ENCODE data around the gene B3GNT5. TPM values are rescaled to one million over a fixed set of nuclear protein-coding genes. Genes with fewer than 3 reads are reported as not detected.

The B3GNT5 gene
- total and polyA plus RNA-seq, 9 of the 15 experiments (the other 6 are each of a cell fraction or from before 2014, with no cell fraction given), result 8.8 to 23.8 (median 14.4) TPM

GRCh38 chr3:183287301-183287971 is 34.4 kb downstream of the B3GNT5 start (continued):
- TF ChIP-seq NFE2 (IDR thresholded peaks at IDR 0.05; ENCODE audit: low read depth), result peak; percentile 90
- no peak for TF ChIP-seq THRB (CRISPR knock-in tag; conservative IDR thresholded peaks at IDR 0.05)
- no peak for TF ChIP-seq ZNF511 (CRISPR knock-in tag; IDR thresholded peaks at IDR 0.05)
- no peak for TF ChIP-seq MED1 (CRISPR knock-in tag; IDR thresholded peaks at IDR 0.05; ENCODE audit: borderline replicate concordance)
- no peak for TF ChIP-seq ZNF79 (CRISPR knock-in tag; IDR thresholded peaks at IDR 0.05; ENCODE audit: low read depth)
- TF ChIP-seq MGA (IDR thresholded peaks at IDR 0.05), result peak; percentile 64
- no peak for TF ChIP-seq SAFB2 (IDR thresholded peaks at IDR 0.05; ENCODE audit: borderline replicate concordance, low read depth, low read length, severe bottlenecking)
- no peak for TF ChIP-seq EHMT2 (IDR thresholded peaks at IDR 0.05)
- no peak for TF ChIP-seq ZNF277 (CRISPR knock-in tag; IDR thresholded peaks at IDR 0.05; ENCODE audit: borderline replicate concordance)
- no peak for TF ChIP-seq SNAPC5 (CRISPR knock-in tag; IDR thresholded peaks at IDR 0.05)
- TF ChIP-seq WHSC1 (IDR thresholded peaks at IDR 0.05; ENCODE audit: low read length), result no peak
